ENCODE data around the gene ZDHHC22.

Gene ZDHHC22

GRCh38 chr14:77102154-77102553, 39.4 kb downstream of the ZDHHC22 start:
- no peak for DNase-seq

- DNase-seq = no peak
These were observed 40.6 kb downstream of the ZDHHC22 start for GRCh38 chr14:77100961-77101360.

GRCh38 chr14:77099425-77100167, 42.0 kb downstream of the ZDHHC22 start:
- no peak for DNase-seq

GRCh38 chr14:77098529-77099353, 42.9 kb downstream of the ZDHHC22 start:
- DNase-seq = peak; percentile 71

- DNase-seq = peak; percentile 100
These were observed 43.7 kb downstream of the ZDHHC22 start, which contains the start of gene CIPC for GRCh38 chr14:77097700-77098528. Gene CIPC, plus strand, starts transcription at chr14:77098258. Its CDS starts 7,451 bp downstream, at chr14:77105709.

- no peak for DNase-seq
These were observed 44.4 kb downstream of the ZDHHC22 start for GRCh38 chr14:77097006-77097699.

- peak; percentile 75 for DNase-seq
These were observed 46.8 kb downstream of the ZDHHC22 start for GRCh38 chr14:77094672-77095284.

GRCh38 chr14:77092676-77093075, 48.9 kb downstream of the ZDHHC22 start:
- no peak for DNase-seq

- DNase-seq = no peak
These were observed 50.1 kb downstream of the ZDHHC22 start for GRCh38 chr14:77091518-77091917.

- DNase-seq = no peak
These were observed 52.9 kb downstream of the ZDHHC22 start for GRCh38 chr14:77088645-77089044.

- no peak for DNase-seq
These were observed 53.4 kb downstream of the ZDHHC22 start for GRCh38 chr14:77088219-77088618.

GRCh38 chr14:77087631-77088030, 54.0 kb downstream of the ZDHHC22 start:
- DNase-seq = no peak

- DNase-seq = no peak
These were observed 54.6 kb downstream of the ZDHHC22 start for GRCh38 chr14:77086951-77087350.

GRCh38 chr14:77086017-77086727, 55.4 kb downstream of the ZDHHC22 start:
- DNase-seq = no peak

- DNase-seq = no peak
These were observed 56.1 kb downstream of the ZDHHC22 start for GRCh38 chr14:77085538-77085937.

GRCh38 chr14:77084985-77085384, 56.6 kb downstream of the ZDHHC22 start:
- no peak for DNase-seq

- DNase-seq = no peak
These were observed 58.5 kb downstream of the ZDHHC22 start for GRCh38 chr14:77083082-77083481.

- DNase-seq = no peak
These were observed 59.2 kb downstream of the ZDHHC22 start for GRCh38 chr14:77082356-77082755.

All from femur (tissue), 1 donor.